IMR-90 (cell line): Measurements from ENCODE around the gene JMJD8. TPM values are rescaled to one million over a fixed set of nuclear protein-coding genes. Genes with fewer than 3 reads are reported as not detected.
A peak's percentile ranks its signal among the peaks of the same experiment; 100 is the strongest.

Experiments used
- ATAC-seq: fragments of 200-7000 bp; cut with Tn5 transposase; 2 replicates; pipeline ENCODE4 v1.9.1; 2020; ENCODE audit warnings: low read depth, mild to moderate bottlenecking, moderate library complexity
- Bru-seq: library from RNA; stranded (reverse); fragments of 400-500 nt; gene quantifications from one replicate; lab custom pipeline; 2021; lab: Mats Ljungman, UMichigan
- BruChase-seq, 2 experiments: library from RNA; stranded (reverse); fragments of 400-500 nt; gene quantifications; one replicate each; lab custom pipeline; 2021; lab: Mats Ljungman, UMichigan
- BruUV-seq: library from RNA; stranded (reverse); fragments of 400-500 nt; replicated peaks from 2 replicates; lab custom pipeline; 2021; lab: Mats Ljungman, UMichigan
- CTCF ChIA-PET: fragments of 300-600 bp; formaldehyde crosslinking; extraction: SDS; loops from one replicate; lab custom pipeline; 2021; ENCODE audit warnings: antibody characterized with exemption; lab: Yijun Ruan, JAX
- POLR2A ChIA-PET: fragments of 300-600 bp; sonication (Branson Sonifier 250); formaldehyde crosslinking; loops from one replicate; lab custom pipeline; 2022; ENCODE audit warnings: antibody characterized with exemption; ENCODE audit not compliant: unreplicated experiment; lab: Charles Lee
- DNase-seq: peaks from one replicate; pipeline ENCODE4 v3.0.0; 2013
- H2AFZ ChIP-seq: replicated peaks from 2 replicates; pipeline ENCODE3; 2013; ENCODE audit warnings: low read length, mild to moderate bottlenecking; ENCODE audit not compliant: poor library complexity
- H2AK5ac ChIP-seq: 2 replicates; pipeline ENCODE4 v1.6.1; 2013; ENCODE audit warnings: low read depth, low read length, inconsistent platforms
- H2AK9ac ChIP-seq: replicated peaks from 2 replicates; pipeline ENCODE3; 2013; ENCODE audit warnings: mild to moderate bottlenecking, low read depth, low read length, moderate library complexity; ENCODE audit not compliant: poor library complexity
- H2BK120ac ChIP-seq: 2 replicates; pipeline ENCODE4 v1.6.1; 2013; ENCODE audit warnings: low read depth, low read length, inconsistent platforms
- H2BK15ac ChIP-seq: 3 replicates; pipeline ENCODE4 v1.6.1; 2013; ENCODE audit warnings: low read depth, low read length, inconsistent platforms
- H2BK20ac ChIP-seq: 2 replicates; pipeline ENCODE4 v1.6.1; 2013; ENCODE audit warnings: low read depth, mild to moderate bottlenecking, inconsistent platforms, low read length, moderate library complexity
- H2BK5ac ChIP-seq: 2 replicates; pipeline ENCODE4 v1.6.1; 2013; ENCODE audit warnings: mild to moderate bottlenecking, low read depth, low read length, inconsistent platforms; ENCODE audit not compliant: poor library complexity, severe bottlenecking
- H3K14ac ChIP-seq: replicated peaks from 2 replicates; pipeline ENCODE4 v1.6.1; 2013; ENCODE audit warnings: low read depth, low read length, inconsistent platforms
- H3K18ac ChIP-seq: 2 replicates; pipeline ENCODE4 v1.6.1; 2013; ENCODE audit warnings: low read depth, low read length, control low read depth
- H3K23ac ChIP-seq: 2 replicates; pipeline ENCODE4 v1.6.1; 2013; ENCODE audit warnings: low read depth, low read length, inconsistent platforms
- H3K27ac ChIP-seq: 2 replicates; pipeline ENCODE4 v1.5.1; 2013; ENCODE audit warnings: mild to moderate bottlenecking, control low read depth, low read length; ENCODE audit not compliant: insufficient read depth
- H3K27me3 ChIP-seq: 2 replicates; pipeline ENCODE4 v1.6.1; 2013; ENCODE audit warnings: low read length; ENCODE audit not compliant: control insufficient read depth, insufficient read depth
- H3K36me3 ChIP-seq: 2 replicates; pipeline ENCODE4 v1.6.1; 2013; ENCODE audit warnings: low read length, mixed read lengths; ENCODE audit not compliant: control insufficient read depth, insufficient read depth
- H3K4ac ChIP-seq: 2 replicates; pipeline ENCODE4 v1.6.1; 2013; ENCODE audit warnings: low read depth, low read length, inconsistent platforms
- H3K4me1 ChIP-seq: 2 replicates; pipeline ENCODE4 v1.6.1; 2013; ENCODE audit warnings: low read length, mixed read lengths; ENCODE audit not compliant: control insufficient read depth, insufficient read depth
- H3K4me2 ChIP-seq: 2 replicates; pipeline ENCODE4 v1.6.1; 2013; ENCODE audit warnings: low read depth, mild to moderate bottlenecking, control low read depth, low read length, moderate library complexity
- H3K4me3 ChIP-seq: 2 replicates; pipeline ENCODE4 v1.5.1; 2013; ENCODE audit warnings: low read depth, mild to moderate bottlenecking, control low read depth, low read length, moderate library complexity; ENCODE audit not compliant: insufficient read depth
- H3K56ac ChIP-seq: 2 replicates; pipeline ENCODE4 v1.6.1; 2013; ENCODE audit warnings: low read length, inconsistent platforms; ENCODE audit not compliant: insufficient read depth; ENCODE audit errors: extremely low read depth
- H3K79me1 ChIP-seq, 2 experiments: 2 replicates each; pipeline ENCODE4 v1.6.1; 2013; ENCODE audit warnings: low read length in 2 of 2, inconsistent platforms in 1 of 2, low read depth in 1 of 2
- H3K9ac ChIP-seq: 2 replicates; pipeline ENCODE4 v1.6.1; 2013; ENCODE audit warnings: low read depth, low read length, control low read depth
- H3K9me1 ChIP-seq: 2 replicates; pipeline ENCODE4 v1.6.1; 2013; ENCODE audit warnings: low read length, inconsistent platforms; ENCODE audit not compliant: insufficient read depth
- H3K9me3 ChIP-seq: 2 replicates; pipeline ENCODE4 v1.6.1; 2013; ENCODE audit warnings: low read length; ENCODE audit not compliant: control insufficient read depth, insufficient read depth
- H4K20me1 ChIP-seq: 2 replicates; pipeline ENCODE4 v1.6.1; 2013; ENCODE audit warnings: low read length, inconsistent platforms; ENCODE audit not compliant: insufficient read depth
- H4K5ac ChIP-seq: 2 replicates; pipeline ENCODE4 v1.6.1; 2013; ENCODE audit warnings: mild to moderate bottlenecking, low read depth, low read length, control low read depth
- H4K8ac ChIP-seq, 2 experiments: 2 replicates each; pipeline ENCODE4 v1.6.1; 2013; ENCODE audit warnings: low read depth in 2 of 2, low read length in 2 of 2, control low read depth in 1 of 2, inconsistent platforms in 1 of 2
- H4K91ac ChIP-seq: 2 replicates; pipeline ENCODE4 v1.6.1; 2013; ENCODE audit warnings: low read depth, low read length, inconsistent platforms; ENCODE audit not compliant: insufficient read depth
- BHLHE40 ChIP-seq: fragments of 150-350 bp; IDR thresholded peaks from 2 replicates; pipeline ENCODE4 v1.6.1; 2016; ENCODE audit warnings: mild to moderate bottlenecking, low read depth, low read length
- CHD1 ChIP-seq: IDR thresholded peaks from 2 replicates; pipeline ENCODE4 v1.6.1; 2012; ENCODE audit warnings: low read depth, low read length, improper control_type of control experiment
- MAZ ChIP-seq: IDR thresholded peaks from 2 replicates; pipeline ENCODE4 v1.6.1; 2012; ENCODE audit warnings: low read depth, mild to moderate bottlenecking, low read length, improper control_type of control experiment, moderate library complexity, borderline replicate concordance
- MXI1 ChIP-seq: IDR thresholded peaks from 2 replicates; pipeline ENCODE4 v1.6.1; 2012; ENCODE audit warnings: low read depth, mild to moderate bottlenecking, low read length, moderate library complexity, borderline replicate concordance
- WGBS, 2 experiments: methylation state at CpG; one replicate each; pipeline versions ENCODE4 v1.1.5 to v1.1.7; 2013; ENCODE audit warnings: missing lambda C conversion rate in 2 of 2; ENCODE audit not compliant: insufficient read length in 1 of 2; ENCODE audit errors: extremely low coverage in 2 of 2; 5-methylcytosine and 5-hydroxymethylcytosine counted together
- dilution Hi-C: fragments of 300-500 bp; cut with HindIII; formaldehyde crosslinking; loops from one replicate; pipeline ENCODE4 v1.14.3; 2018; ENCODE audit warnings: low sequenced_read_pairs; ENCODE audit not compliant: unreplicated experiment
- in situ Hi-C: fragments of 300-500 bp; cut with MboI; formaldehyde crosslinking; loops from 3 replicates; pipeline ENCODE4 v1.14.3; 2019; ENCODE audit warnings: low sequenced_read_pairs, inconsistent platforms, mixed read lengths
- intact Hi-C: fragments of 100-400 bp; cut with micrococcal nuclease; formaldehyde crosslinking; loops from 2 replicates; pipeline ENCODE4 v1.10.0; 2022
- long read RNA-seq: library from polyadenylated mRNA; unstranded; transcript quantifications from one replicate; pipeline ENCODE4 v2.0.0, GENCODE V29; 2021; ENCODE audit not compliant: unreplicated experiment
- polyA plus RNA-seq, 3 experiments: library from polyadenylated mRNA; depleted of rRNA; stranded (reverse); fragments of >200 nt; gene quantifications; 2 replicates each; pipeline ENCODE4 v1.2.3, GENCODE V29; 2012; ENCODE audit warnings: low replicate concordance in 1 of 3
- total RNA-seq: library from RNA; depleted of rRNA; stranded (reverse); fragments of >200 nt; gene quantifications from 2 replicates; pipeline ENCODE4 v1.2.3, GENCODE V29; 2012; rRNA removed
- TF ChIP-seq, protein P1 (sequence below): fragments of 150-350 bp; IDR thresholded peaks from 2 replicates; pipeline ENCODE4 v1.6.1; 2017; ENCODE audit warnings: mild to moderate bottlenecking, antibody characterized with exemption, low read length, low read depth

The JMJD8 gene, protein sequence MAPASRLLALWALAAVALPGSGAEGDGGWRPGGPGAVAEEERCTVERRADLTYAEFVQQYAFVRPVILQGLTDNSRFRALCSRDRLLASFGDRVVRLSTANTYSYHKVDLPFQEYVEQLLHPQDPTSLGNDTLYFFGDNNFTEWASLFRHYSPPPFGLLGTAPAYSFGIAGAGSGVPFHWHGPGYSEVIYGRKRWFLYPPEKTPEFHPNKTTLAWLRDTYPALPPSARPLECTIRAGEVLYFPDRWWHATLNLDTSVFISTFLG
- total RNA-seq (17.2 and 17.7 TPM in 2 replicates), polyA plus RNA-seq (2012; rRNA removed) (62.5 and 72.2 TPM in 2 replicates), Bru-seq, nascent RNA (percentile 52 among the genes with signal in this experiment), BruChase-seq, experiment 1, labeled RNA remaining after a 6-hour chase (percentile 63 among the genes with signal in this experiment), BruChase-seq, experiment 2, labeled RNA remaining after a 2-hour chase (percentile 55 among the genes with signal in this experiment)
- polyA plus RNA-seq (2012; cell fraction: cytosol; rRNA removed) = 54.7 and 85.9 TPM in 2 replicates
- 54.8 and 132 TPM in 2 replicates for polyA plus RNA-seq (2012; cell fraction: nucleus; rRNA removed; ENCODE audit: low replicate concordance)
- long read RNA-seq, transcript JMJD8-201 (9 exons, 2,038 nt) = major isoform, 10 of 48 reads
- long read RNA-seq, transcript JMJD8-209 (8 exons, 2,205 nt) = minor isoform, 7 of 48 reads
- long read RNA-seq, partial matches to known transcripts = 8 of 48 reads
- long read RNA-seq, other reads (novel, unspliced or antisense) = 17 of 48 reads

DNA sequence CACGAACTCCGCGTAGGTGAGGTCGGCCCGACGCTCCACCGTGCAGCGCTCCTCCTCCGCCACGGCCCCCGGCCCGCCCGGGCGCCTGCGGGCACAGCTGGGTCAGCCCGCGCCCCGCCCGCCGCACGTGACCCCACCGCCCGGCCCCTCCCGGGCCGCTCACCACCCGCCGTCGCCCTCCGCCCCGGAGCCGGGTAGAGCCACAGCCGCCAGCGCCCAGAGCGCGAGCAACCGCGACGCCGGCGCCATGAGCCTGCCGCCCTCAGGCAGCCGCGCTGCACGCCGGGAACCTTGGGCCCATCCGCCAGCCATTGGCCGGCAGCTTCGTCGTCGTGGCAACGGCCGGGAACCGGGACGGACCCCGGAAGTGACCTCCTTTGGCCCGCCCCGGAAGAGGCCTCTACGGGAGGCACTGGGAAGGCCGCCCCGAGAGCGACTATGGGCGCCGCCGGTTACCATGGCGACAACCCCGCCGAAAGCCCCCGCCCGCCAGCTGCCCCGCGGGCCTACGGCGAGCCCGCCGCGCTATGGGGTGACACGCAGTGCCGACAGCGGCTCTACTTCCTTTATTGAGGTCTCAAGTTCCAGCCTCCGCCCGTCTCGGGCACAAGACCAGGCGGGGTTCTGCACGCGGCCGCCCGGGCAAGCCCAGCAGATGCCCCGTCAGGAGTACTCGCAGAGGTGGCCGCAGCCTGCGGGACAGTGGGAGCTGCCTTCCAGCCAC lies at the start of gene JMJD8:
Gene JMJD8 (minus strand): TSS at position 264 of the 724 bp plus-strand sequence. CDS start 15 bp downstream, at position 249.
- no peak within 1 kb of the TSS for H2BK20ac ChIP-seq
- peak within 1 kb of the TSS; percentile 62; the same call in 1 of the 2 replicates for H4K91ac ChIP-seq
- H2BK120ac ChIP-seq = no peak within 1 kb of the TSS
- ChIA-PET CTCF (no interaction called here), POLR2A (no interaction called here)
- WGBS, 2 experiments = 6% methylated on average over 89 of the region's 91 CpGs; no CpG with 5 or more reads in 1 of the 2 experiments
- peaks cover 13 to 56% of the 10 kb centered on the region in 2 experiments for H3K79me1 ChIP-seq
- BruUV-seq = no TSS peak
- peak within 1 kb of the TSS; percentile 93 for H2AK9ac ChIP-seq
- H3K56ac ChIP-seq = no peak within 1 kb of the TSS
- H2BK5ac ChIP-seq = peak within 1 kb of the TSS; percentile 29
- TF ChIP-seq MAZ = peak; percentile 14; the same call in 1 of the 2 replicates
- TF ChIP-seq MXI1 = peak; percentile 88; the same call in 1 of the 2 replicates
- TF ChIP-seq CHD1 = no peak
- TF ChIP-seq BHLHE40 = peak; percentile 42; the same call in 1 of the 2 replicates
- TF ChIP-seq, protein P1, sequence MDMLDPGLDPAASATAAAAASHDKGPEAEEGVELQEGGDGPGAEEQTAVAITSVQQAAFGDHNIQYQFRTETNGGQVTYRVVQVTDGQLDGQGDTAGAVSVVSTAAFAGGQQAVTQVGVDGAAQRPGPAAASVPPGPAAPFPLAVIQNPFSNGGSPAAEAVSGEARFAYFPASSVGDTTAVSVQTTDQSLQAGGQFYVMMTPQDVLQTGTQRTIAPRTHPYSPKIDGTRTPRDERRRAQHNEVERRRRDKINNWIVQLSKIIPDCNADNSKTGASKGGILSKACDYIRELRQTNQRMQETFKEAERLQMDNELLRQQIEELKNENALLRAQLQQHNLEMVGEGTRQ = peak; percentile 61
- no peak within 1 kb of the TSS for H2BK15ac ChIP-seq
- H3K27ac ChIP-seq = peak within 1 kb of the TSS; percentile 54
- H3K4me2 ChIP-seq = peak within 1 kb of the TSS; percentile 85
- no peak within 1 kb of the TSS for H3K18ac ChIP-seq
- H3K23ac ChIP-seq = no peak within 1 kb of the TSS
- H3K9me1 ChIP-seq = peaks cover 12% of the 10 kb centered on the region
- peaks cover 41% of the 10 kb centered on the region for H3K36me3 ChIP-seq
- no peak within 1 kb of the TSS for H3K14ac ChIP-seq
- in situ Hi-C loops (no loop called here), dilution Hi-C loops (no loop called here), intact Hi-C loops (no loop called here)
- H4K5ac ChIP-seq = peak within 1 kb of the TSS; percentile 32
- peaks cover 24% of the 10 kb centered on the region for H3K4me1 ChIP-seq
- H3K4ac ChIP-seq = peak within 1 kb of the TSS; percentile 63
- H4K20me1 ChIP-seq = peaks cover 34% of the 10 kb centered on the region
- H2AFZ ChIP-seq = peak within 1 kb of the TSS; percentile 87
- H3K27me3 ChIP-seq = no peaks in the 10 kb centered on the region
- peak within 1 kb of the TSS; percentile 80 to 94 for H4K8ac ChIP-seq
- peak within 1 kb of the TSS; percentile 81 for H3K4me3 ChIP-seq
- H3K9me3 ChIP-seq = no peaks in the 10 kb centered on the region
- peak; percentile 92 for DNase-seq
- peak within 1 kb of the TSS; percentile 87 for H2AK5ac ChIP-seq
- ATAC-seq = peak; percentile 42
- peak within 1 kb of the TSS; percentile 72 for H3K9ac ChIP-seq
